GM13977 (cell line): Measurements from ENCODE around the gene COCH.
A peak's percentile ranks its signal among the peaks of the same experiment; 100 is the strongest.

Experiments used
- DNase-seq: peaks from one replicate; pipeline ENCODE4 v3.0.0; 2012; ENCODE audit warnings: low spot score
- CTCF ChIP-seq: IDR thresholded peaks from 2 replicates; pipeline ENCODE4 v1.5.1; 2012; ENCODE audit warnings: mild to moderate bottlenecking, control low read depth; ENCODE audit not compliant: insufficient read depth; ENCODE audit errors: extremely low read depth, missing control alignments
- in situ Hi-C: fragments of 300-500 bp; cut with MboI; formaldehyde crosslinking; loops from one replicate; pipeline ENCODE4 v1.12.0; 2022; ENCODE audit warnings: low sequenced_read_pairs, low pct_unique_long_range_greater_than_20kb, mixed read lengths, inconsistent platforms; ENCODE audit not compliant: unreplicated experiment

The COCH gene

GRCh38 chr14:30874120-30874998 is at the start of gene COCH:
Gene COCH, plus strand, starts transcription at chr14:30874559. Its CDS starts 380 bp downstream, at chr14:30874939.
- peak; percentile 56 for TF ChIP-seq CTCF
- in situ Hi-C loops = no loop called here
- DNase-seq = peak; percentile 88

- DNase-seq = no peak
- no peak for TF ChIP-seq CTCF
- in situ Hi-C loops = no loop called here
Observed at GRCh38 chr14:30826070-30826469, 48.3 kb upstream of the COCH start.

GRCh38 chr14:30829853-30830252 is 44.5 kb upstream of the COCH start:
- in situ Hi-C loops = no loop called here
- no peak for DNase-seq
- TF ChIP-seq CTCF = no peak

GRCh38 chr14:30834353-30834752 is 40.0 kb upstream of the COCH start:
- TF ChIP-seq CTCF = no peak
- in situ Hi-C loops = no loop called here
- DNase-seq = no peak

GRCh38 chr14:30838351-30838750 is 36.0 kb upstream of the COCH start:
- no peak for DNase-seq
- TF ChIP-seq CTCF = no peak
- in situ Hi-C loops = no loop called here

GRCh38 chr14:30840086-30840779 is 34.1 kb upstream of the COCH start:
- no peak for TF ChIP-seq CTCF
- DNase-seq = no peak
- in situ Hi-C loops = no loop called here
